LNCAP (cell line): Measurements from ENCODE around the gene ACP1.

Experiments
- TF ChIP-seq, protein P1 (sequence below): fragments of 450-650 bp; IDR thresholded peaks from 2 replicates; pipeline ENCODE4 v1.5.1; 2017; ENCODE audit warnings: mild to moderate bottlenecking

The ACP1 gene

DNA sequence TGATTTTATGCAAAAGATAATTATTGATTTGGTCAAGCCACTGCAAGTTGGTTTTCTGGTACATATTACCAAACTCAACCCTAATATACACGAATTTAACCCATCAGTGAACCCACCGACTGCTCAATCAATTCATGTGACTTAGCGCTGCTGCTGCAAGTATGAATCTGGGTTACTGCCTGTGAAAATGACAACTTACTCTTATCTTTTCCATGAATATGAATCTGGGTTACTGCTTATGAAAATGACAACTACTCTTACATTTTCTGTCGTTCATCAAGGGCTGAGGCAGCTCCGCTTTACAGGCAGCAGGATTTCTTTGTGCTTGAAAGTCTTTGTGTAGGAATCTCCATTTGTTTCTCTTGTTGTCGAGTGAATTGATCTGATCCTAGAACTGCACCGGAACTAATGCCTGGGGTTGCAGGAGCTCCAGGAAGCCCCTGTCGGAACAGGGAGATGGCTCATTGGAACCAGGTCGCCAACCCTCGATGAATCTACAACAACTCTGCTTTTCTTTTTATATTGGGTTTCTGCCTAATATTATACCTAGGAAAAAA is 45.3 kb downstream of the ACP1 start:
- TF ChIP-seq, protein P1, sequence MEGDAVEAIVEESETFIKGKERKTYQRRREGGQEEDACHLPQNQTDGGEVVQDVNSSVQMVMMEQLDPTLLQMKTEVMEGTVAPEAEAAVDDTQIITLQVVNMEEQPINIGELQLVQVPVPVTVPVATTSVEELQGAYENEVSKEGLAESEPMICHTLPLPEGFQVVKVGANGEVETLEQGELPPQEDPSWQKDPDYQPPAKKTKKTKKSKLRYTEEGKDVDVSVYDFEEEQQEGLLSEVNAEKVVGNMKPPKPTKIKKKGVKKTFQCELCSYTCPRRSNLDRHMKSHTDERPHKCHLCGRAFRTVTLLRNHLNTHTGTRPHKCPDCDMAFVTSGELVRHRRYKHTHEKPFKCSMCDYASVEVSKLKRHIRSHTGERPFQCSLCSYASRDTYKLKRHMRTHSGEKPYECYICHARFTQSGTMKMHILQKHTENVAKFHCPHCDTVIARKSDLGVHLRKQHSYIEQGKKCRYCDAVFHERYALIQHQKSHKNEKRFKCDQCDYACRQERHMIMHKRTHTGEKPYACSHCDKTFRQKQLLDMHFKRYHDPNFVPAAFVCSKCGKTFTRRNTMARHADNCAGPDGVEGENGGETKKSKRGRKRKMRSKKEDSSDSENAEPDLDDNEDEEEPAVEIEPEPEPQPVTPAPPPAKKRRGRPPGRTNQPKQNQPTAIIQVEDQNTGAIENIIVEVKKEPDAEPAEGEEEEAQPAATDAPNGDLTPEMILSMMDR = no peak

DNA sequence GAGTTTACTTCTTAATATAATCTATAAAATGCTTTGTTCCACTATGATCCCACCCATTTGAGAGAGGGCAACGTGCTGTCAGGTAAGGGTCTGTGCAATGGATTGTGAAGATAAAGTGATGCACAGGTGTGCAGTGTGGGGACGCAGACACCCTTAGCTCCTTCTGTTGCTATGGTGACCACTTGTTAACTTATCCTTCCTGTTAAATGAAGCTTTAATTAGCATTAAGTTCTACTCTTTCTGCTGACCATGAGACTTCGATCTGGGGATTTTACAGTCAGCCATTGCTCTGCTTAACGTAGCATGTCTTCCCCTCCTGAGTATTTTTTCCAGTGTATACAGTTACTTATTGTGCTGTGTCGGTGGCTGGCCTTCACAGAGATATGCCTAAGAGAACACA is 46.2 kb downstream of the ACP1 start:
- TF ChIP-seq, protein P1 = no peak

DNA sequence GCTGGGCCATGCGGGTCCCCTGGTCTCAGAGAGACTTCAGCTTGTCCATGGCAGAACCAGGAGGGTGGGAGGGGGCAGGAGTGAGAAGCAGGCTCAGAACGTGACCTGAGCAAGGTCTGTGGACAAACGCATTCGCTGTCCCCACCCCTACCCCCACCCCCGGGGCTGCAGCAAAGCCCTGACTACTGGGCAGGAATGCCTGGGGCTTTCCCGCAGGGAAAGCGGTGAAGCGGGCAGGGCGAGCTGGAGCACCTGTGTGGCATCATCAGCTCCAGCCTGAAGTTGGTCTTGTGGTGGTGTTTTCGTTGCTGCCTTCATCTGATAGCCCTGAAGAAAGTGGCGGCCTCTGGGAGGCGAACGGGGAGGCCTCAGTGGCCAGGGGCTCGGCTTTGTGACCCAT is 49.2 kb downstream of the ACP1 start:
- TF ChIP-seq, protein P1 = no peak

DNA sequence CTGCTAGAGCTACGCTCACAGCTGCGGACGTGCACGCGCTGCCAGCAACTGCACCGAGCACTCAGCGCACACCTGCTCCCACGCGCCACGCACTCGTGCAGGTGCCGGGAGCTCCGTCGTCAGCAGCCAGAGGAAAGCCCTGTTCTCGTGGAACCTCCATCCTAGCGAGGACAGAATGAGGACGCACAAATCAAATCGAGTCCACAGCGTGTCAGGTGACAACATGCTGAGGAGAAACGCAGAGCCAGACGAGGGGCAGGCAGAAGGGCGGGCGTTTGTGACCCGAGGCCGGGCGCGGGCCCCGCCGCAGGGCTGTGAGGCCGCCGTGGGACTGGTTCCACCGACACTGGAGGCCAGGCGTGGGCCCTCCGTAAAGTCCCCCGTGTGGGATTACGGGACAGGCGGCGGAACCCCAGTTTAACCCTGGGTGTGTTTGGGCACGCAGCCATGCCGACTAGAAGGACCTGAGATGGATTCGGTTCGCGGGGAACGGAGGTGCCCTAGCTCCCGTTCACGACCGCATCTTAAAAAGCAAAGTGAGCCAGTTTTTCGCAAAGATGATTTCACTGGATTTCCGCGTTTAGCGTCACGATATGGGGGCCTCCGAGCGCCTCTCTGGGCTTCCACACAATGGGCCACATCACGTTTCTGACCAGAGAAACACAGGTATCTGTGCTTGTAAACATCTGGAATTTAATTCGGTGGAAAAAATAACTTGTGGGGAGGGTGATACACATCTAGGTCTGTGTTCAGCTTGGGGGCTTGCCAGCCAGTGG is 50.0 kb downstream of the ACP1 start:
- TF ChIP-seq, protein P1 = no peak

DNA sequence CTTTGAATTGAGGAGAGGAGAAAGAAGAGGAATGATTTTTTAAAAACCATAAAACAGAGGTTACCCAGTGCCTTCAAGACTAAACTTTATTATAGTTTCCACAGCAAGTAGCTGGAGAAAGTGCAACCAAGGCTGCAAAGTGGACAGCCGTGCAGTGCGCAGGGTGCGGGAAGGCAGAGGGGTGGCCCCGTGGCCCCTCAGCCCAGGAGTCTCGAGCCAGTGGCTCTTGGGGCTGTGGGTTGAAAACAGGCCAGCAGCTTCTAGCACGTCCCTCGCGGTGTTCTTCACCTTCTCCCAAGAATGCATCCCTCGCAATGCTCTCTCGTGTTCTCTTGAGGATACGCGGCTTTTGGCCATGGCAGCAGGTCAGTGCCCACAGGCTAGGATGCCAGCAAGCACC is 51.6 kb downstream of the ACP1 start:
- TF ChIP-seq, protein P1 = no peak

DNA sequence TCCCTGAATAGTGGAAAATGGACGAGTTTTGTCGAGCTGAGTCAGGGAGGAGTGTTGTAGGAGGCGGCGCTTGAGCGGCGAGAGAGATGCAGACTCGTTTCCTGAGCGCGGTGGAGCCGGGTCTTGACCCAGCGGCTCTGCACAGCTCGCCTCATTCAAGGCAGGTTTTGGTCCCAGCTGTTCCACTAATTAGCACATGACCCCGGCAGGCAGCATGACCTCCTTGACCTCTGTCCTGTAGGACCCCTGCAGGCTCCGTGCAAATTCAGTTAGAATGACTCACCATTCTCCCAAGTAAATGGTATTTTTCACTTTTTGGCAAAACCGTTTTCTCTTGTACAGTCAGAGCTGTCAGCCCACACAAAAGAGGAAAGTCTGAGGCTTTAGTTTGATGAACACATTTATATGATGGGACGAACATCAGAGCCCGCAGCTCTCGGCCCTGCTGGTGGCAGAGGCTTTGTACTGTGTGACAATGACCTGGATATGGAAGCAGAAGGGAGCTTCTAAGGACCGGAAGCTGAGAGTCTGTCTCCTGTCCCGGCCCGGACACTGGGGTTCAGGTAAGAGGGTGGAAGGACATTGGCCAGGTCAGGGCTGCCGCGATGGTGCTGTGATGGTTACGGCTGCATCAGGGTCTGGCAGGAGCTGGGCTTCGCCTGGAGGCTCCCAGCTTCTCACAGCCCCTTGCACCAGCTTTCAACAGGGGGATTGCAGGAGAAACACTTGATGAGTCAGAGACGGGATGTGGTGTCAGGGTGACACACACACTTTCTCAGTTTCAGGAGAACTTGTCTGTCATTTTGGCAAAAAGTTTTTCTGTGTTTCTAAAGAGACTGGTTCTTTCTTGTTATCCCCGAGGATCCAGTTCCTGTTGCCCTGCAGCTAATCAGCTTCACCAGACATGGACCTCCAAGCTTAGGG is 53.0 kb downstream of the ACP1 start:
- TF ChIP-seq, protein P1 = no peak

DNA sequence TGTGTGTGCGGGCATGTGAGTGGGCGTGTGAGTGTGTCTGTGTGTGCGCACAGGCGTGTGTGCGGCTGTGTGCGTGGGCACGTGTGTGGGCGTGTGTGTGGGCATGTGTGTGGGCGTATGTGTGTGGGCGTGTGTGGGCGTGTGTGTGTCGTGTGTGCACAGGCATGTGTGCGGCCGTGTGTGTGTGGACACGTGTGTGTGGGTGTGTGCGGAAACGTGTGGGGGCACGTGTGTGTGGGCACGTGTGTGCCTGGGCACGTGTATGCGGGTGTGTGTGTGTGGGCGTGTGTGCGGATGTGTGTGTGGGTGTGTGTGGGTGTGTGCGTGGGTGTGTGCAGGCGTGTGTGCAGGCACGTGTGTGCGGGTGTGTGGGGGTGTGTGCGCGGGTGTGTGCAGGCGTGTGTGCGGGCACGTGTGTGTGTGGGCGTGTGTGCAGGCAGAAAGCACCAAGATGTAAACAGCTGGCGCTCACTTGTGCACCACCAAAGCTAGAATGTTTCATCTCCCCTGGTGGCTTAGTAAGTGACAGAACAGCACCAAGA is 54.4 kb downstream of the ACP1 start:
- TF ChIP-seq, protein P1 = no peak
